Mesothelial cell of epicardium (in vitro differentiated cells): ENCODE data around the gene FEZ2. TPM values are rescaled to one million over a fixed set of nuclear protein-coding genes. Genes with fewer than 3 reads are reported as not detected.

Source experiments
- DNase-seq, 2 experiments: peaks; one replicate each; pipeline ENCODE4 v3.0.0; 2021; ENCODE audit warnings: low spot score in 2 of 2; ENCODE audit not compliant: unreplicated experiment in 2 of 2
- H3K27ac Mint-ChIP-seq: 2 replicates; pipeline ENCODE4 v1.8.0; 2021; ENCODE audit warnings: mixed read lengths
- H3K27me3 Mint-ChIP-seq: 2 replicates; pipeline ENCODE4 v1.8.0; 2021; ENCODE audit warnings: low read depth, mixed read lengths
- H3K36me3 Mint-ChIP-seq: 2 replicates; pipeline ENCODE4 v1.8.0; 2021; ENCODE audit warnings: mixed read lengths
- H3K4me1 Mint-ChIP-seq: 2 replicates; pipeline ENCODE4 v1.8.0; 2021; ENCODE audit warnings: mixed read lengths
- H3K4me3 Mint-ChIP-seq: 2 replicates; pipeline ENCODE4 v1.8.0; 2021; ENCODE audit warnings: mild to moderate bottlenecking, moderate library complexity, mixed read lengths
- H3K9me3 Mint-ChIP-seq: 2 replicates; pipeline ENCODE4 v1.8.0; 2021; ENCODE audit warnings: mixed read lengths
- total RNA-seq: library from RNA; stranded (reverse); gene quantifications from 3 replicates; pipeline ENCODE4 v1.2.1, GENCODE V29; 2021
- TF ChIP-seq, protein P1 (sequence below): fragments of 200-600 bp; sonication (generic); IDR thresholded peaks from one replicate; pipeline ENCODE4 v1.5.0; 2021; ENCODE audit warnings: antibody characterized with exemption; ENCODE audit not compliant: unreplicated experiment

FEZ2 gene
- total RNA-seq, 1 donor from 2014 or later, result 60.4 TPM

DNA sequence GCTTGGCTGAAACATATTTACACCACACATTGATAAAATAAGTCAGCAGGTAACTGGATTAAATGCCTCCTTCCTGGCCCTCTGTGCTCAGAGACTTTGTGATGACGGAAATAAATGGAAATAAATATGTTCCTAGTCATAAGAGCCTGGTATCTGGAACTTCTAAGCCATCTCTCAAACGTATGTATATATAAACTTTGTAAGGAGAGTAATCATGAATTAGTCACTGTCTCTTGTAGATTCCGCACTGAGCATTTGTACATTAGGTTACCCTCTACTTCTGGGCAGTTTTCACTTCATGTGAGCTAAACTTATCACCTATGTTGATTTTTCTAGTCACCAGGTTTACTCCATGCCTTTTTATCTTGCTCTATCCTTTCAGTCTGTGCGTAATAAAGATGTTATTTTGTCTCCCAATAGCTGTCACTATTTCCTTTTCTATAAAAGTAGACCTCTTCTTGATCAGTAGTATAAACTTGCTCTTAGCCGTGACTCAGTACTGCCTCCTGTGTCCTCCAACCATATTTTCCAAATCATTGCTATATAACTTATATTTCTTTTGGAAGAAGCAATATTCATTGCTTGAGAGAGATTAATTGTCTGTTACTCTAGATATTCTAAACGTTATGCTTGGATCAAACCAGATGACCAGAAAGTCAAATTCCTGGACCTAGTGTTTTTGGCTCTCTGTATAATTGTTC is 53.2 kb downstream of the FEZ2 start:
- Mint-ChIP-seq H3K36me3 (peaks cover 35% of the 10 kb centered on the region), H3K4me3 (no peak overlapping the region), H3K27ac (peak overlapping the region; percentile 23), H3K9me3 (no peaks in the 10 kb centered on the region), H3K4me1 (peaks cover 21% of the 10 kb centered on the region), H3K27me3 (no peaks in the 10 kb centered on the region)
- DNase-seq, result no peak
- TF ChIP-seq, protein P1, sequence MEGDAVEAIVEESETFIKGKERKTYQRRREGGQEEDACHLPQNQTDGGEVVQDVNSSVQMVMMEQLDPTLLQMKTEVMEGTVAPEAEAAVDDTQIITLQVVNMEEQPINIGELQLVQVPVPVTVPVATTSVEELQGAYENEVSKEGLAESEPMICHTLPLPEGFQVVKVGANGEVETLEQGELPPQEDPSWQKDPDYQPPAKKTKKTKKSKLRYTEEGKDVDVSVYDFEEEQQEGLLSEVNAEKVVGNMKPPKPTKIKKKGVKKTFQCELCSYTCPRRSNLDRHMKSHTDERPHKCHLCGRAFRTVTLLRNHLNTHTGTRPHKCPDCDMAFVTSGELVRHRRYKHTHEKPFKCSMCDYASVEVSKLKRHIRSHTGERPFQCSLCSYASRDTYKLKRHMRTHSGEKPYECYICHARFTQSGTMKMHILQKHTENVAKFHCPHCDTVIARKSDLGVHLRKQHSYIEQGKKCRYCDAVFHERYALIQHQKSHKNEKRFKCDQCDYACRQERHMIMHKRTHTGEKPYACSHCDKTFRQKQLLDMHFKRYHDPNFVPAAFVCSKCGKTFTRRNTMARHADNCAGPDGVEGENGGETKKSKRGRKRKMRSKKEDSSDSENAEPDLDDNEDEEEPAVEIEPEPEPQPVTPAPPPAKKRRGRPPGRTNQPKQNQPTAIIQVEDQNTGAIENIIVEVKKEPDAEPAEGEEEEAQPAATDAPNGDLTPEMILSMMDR, result peak; percentile 26

- Mint-ChIP-seq H3K4me3 (no peak overlapping the region), H3K27ac (peak overlapping the region; percentile 41), H3K36me3 (peaks cover 28% of the 10 kb centered on the region), H3K9me3 (no peaks in the 10 kb centered on the region), H3K4me1 (peaks cover 3% of the 10 kb centered on the region), H3K27me3 (no peaks in the 10 kb centered on the region)
- TF ChIP-seq, protein P1, result no peak
- DNase-seq, result no peak
Measured at GRCh38 chr2:36541891-36542595, 55.9 kb downstream of the FEZ2 start.

- H3K4me1 Mint-ChIP-seq, result peaks cover 1% of the 10 kb centered on the region
- no peaks in the 10 kb centered on the region for H3K27me3 Mint-ChIP-seq
- TF ChIP-seq, protein P1, result no peak
- H3K9me3 Mint-ChIP-seq, result no peaks in the 10 kb centered on the region
- no peak overlapping the region for H3K4me3 Mint-ChIP-seq
- no peak overlapping the region for H3K27ac Mint-ChIP-seq
- no peak for DNase-seq
- H3K36me3 Mint-ChIP-seq, result peaks cover 25% of the 10 kb centered on the region
Measured at GRCh38 chr2:36540986-36541754, 56.8 kb downstream of the FEZ2 start.

DNA sequence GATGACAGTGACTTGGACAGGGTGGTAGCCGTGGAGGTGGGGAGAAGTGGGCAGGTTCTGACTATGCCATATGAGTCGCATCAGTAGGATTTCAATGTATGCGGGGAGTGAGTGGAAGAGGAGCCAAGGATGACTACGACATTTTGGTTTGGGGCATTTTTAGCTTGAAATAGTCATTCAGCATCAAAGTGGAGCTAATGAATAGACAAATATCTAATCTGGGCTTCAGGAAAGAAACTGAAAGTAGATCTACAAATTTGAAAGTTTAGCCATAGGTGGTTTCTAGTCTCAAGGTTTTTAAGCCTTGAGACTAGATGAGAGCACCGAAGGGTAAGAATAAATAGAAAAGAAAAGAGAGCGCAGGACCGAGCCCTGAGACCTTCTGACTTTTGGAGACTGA is 58.3 kb downstream of the FEZ2 start:
- H3K27me3 Mint-ChIP-seq, result no peaks in the 10 kb centered on the region
- peaks cover 21% of the 10 kb centered on the region for H3K36me3 Mint-ChIP-seq
- TF ChIP-seq, protein P1, result no peak
- H3K9me3 Mint-ChIP-seq, result no peaks in the 10 kb centered on the region
- DNase-seq, result no peak
- no peak overlapping the region for H3K27ac Mint-ChIP-seq
- no peaks in the 10 kb centered on the region for H3K4me1 Mint-ChIP-seq
- H3K4me3 Mint-ChIP-seq, result no peak overlapping the region

DNA sequence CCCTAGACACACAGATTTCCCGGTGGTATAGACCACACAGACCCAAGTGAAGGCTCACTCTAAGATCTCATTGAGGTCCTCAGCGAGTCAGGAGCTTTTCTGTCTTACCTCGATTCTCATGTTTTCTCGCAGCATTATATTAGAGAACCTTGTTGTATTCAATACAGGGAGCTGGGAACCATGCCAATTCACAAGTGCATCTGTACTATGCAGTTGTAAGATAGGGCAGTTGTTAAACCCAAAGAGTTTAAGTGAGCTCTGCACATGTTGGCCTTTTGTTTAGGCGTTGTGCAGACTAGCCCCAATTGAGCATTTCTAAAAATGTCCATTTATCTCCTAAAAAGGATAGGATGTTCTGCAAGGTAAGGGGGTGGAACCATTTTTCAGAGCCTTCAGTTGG is 59.6 kb downstream of the FEZ2 start:
- peaks cover 17% of the 10 kb centered on the region for H3K36me3 Mint-ChIP-seq
- no peak overlapping the region for H3K4me3 Mint-ChIP-seq
- no peaks in the 10 kb centered on the region for H3K9me3 Mint-ChIP-seq
- H3K4me1 Mint-ChIP-seq, result no peaks in the 10 kb centered on the region
- no peak overlapping the region for H3K27ac Mint-ChIP-seq
- no peak for DNase-seq
- TF ChIP-seq, protein P1, result no peak
- no peaks in the 10 kb centered on the region for H3K27me3 Mint-ChIP-seq
